HG03521 (cell line): ENCODE data around the gene SERPIND1.
"Not testable (repeated sequence)": the region's sequence is repeated elsewhere in the genome, so short reads cannot be mapped to it uniquely, and the experiment has no call there.

Experiments used
- ATAC-seq: cut with Tn5 transposase; IDR thresholded peaks from one replicate; pipeline ENCODE4 v1.9.1; 2021; ENCODE audit warnings: mild to moderate bottlenecking, moderate library complexity; ENCODE audit not compliant: unreplicated experiment

Gene SERPIND1

DNA sequence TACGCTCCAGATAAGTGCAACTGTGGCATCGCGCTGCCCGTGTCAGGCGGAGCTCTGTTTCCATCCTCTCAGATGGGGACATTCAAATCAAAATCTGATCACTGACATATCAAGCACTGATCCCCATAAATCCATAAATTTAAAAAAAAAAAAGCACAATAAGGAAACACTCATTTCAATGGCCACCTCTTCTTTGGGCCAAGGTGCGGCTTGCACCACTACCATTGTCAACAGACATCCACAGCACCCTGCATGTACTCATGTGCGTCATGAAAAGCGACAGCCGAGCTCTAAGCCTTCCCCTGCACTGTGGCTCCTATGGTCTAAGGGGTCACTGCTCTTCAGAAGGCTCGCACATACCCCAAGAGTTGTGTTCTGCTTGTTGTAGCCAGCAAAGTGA, 26.7 kb upstream of the SERPIND1 start:
- ATAC-seq = no peak

DNA sequence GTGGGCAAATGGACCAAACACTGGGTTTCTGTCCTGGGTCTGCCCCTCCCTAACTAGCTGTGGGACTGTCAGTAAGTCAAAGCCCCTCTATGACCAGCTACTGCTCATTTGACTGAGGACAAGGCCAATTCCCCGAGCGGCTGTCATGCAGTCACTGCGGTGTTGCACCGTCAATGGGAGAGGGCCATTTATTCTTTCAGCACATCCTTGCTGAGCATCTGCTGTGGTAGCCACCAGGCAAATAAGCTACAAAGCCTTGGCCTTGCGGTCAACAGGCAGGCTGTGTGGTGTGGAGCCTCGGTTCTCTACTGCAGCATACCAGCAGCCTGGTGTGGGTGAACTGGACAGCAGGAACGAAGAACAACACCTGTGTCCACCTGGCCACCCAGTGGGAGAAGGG, 25.8 kb upstream of the SERPIND1 start:
- no peak for ATAC-seq

DNA sequence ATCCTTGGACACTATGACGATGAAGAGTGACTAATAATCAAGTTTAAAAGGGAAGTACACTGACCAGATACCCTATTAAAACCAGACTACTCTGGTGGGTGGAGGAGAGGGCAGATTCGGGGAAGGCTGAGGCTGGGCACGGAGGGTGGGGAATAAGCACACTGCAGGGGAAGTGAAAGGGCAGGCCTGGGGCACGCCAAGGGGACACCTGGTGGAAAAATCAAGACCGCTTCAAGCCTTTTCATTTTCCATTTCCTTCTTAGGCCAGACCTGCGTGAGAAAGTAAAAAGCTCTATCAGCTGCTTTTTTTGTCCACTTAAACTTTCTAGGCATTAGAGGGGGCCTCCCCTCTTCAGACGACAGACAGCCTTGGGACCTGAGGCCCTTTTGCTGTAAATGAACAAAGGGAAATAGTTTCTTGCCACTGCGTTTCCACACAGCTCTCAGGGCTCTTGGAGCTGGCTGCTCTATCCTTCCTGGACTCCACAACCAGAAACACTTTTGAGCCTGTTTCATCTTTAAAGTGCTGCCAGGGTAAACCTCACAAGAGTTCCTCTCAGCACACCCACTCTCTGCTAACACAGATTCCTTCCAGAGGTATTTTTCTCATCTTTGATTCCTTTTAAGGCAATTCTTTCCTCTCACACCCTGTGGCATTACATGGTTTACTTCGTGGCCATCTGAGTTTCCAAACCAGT, 25.0 kb upstream of the SERPIND1 start:
- ATAC-seq = peak; percentile 39

DNA sequence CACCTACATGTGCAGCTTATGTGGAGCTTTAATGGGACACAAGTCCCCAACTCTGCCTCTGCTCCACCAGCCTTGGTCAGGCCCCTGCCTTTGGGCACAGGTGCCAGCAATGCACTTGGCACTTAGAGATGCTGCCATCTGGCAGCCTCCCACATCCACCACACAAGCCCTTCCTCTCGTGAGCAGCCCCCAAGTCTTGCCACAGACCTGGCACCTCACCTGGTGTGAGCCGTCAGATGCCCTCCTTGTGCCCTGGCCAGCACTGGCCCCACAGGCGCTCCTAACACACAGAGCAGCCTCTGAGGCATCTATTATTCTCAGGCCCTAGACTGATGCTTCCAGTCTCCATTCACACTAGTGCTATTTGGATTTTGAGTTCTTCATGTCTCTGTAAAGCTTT, 24.5 kb upstream of the SERPIND1 start:
- ATAC-seq = no peak

DNA sequence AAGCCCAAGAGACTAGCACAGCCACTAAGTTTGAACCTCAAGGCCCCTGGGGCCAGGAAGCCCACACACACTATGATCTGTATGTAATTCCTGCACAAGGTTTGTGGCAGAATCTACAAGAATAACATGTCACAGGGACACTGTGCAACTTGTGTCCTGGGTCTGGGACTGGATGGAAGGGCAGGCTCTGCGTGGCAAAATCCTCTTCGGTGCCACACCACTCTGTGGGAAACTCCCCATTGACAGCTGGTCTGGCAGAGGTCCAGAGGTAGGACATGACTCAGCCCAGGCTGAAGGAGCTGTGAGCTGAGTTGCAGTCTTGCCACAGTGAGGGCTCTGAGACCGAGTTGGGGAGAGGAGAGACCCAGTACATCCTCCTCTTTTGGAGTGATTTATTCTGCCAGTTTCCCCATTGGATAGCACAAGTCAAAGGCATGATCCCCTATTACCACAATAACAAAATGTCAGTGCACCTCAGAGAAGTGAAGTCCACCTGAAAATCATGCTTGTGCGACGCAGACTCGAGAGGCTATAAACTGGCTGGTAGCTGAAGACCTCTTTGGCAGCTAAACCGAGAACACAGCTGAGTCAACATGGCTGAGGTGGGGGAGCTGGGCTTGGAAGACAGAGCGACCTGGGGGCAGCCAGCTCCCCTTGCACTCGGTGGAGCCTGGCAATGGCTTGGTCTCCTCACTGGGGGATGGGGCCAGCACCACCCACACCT, 23.3 kb upstream of the SERPIND1 start:
- ATAC-seq = no peak

DNA sequence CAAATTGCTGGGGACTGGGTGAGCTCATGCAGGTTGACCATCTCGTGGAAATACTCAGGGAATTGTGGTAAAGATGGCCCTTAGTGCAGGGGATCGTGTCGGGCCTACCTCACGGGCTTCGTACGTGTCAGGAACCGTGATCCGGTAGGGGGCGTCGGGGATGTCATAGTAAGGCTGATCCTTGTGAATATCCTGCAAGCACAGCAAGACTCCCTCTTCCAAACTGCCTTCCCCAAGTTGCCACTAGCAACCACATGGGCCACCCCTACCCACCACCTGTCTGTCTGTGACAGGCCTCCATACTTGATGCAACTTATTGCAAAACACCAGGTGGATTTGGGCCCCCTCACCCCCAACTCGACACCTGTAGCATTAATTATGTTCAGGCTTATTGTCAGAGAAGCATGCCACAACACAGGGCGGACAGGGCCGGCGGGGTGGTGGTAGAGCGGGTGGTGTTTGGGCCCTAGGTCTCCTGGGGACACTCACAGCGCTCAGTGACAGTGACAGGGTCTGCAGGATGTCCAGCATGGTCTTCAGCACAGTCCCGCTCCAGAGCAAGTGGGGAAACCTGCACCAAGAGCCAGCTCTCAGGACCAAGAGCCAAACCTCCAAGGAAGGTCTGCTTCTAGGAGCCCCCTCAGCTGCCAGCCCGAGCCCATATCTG, 22.6 kb upstream of the SERPIND1 start:
- ATAC-seq = no peak

DNA sequence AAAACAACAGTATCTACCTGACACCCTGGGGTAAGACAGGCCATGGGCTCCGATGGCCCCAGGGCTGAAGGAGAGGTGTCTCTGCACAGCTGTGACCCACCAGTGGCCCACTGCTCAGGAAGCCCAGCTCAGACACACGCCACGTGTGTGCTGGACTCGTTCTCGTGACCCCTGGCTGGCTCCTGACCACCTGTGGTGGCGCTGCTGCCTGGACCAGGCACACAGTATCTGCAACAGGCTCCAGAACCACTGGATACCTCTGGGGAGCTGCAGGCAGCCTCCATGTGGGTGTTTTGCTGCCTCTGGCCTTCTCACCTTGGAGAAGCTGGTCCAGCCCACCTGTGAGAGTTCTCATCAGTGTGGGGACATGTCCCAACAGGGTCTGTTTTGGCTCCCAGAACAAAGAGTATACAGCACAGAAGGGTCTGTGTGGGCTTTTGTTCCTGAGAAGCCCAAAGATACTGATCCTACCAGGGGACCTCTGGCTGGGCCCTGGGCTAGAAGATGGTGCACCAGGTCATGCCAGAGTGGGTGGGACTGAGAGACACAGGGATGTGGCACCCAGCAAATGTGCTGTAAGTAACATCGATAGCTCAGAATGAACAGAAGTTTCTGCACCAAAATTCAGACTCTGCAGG, 21.7 kb upstream of the SERPIND1 start:
- no peak for ATAC-seq

DNA sequence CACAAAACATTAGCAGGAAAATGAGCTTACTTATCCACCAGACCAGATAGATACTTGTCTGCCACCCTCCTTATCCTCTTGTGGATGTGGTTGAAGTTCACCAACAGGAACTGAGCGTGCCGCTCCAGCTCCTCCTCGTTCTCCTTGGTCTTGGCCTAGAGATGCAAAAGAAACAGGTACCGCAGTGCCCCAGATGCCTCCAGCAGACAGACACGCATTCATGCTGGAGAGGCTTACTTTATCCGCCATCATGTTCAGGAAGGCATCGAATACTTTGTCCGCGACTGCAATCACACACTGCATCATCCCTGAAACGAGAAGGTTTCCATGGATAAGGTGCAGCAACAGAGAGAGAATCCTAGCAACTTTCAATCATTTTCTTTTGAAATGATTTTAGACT, 21.0 kb upstream of the SERPIND1 start:
- ATAC-seq = no peak

DNA sequence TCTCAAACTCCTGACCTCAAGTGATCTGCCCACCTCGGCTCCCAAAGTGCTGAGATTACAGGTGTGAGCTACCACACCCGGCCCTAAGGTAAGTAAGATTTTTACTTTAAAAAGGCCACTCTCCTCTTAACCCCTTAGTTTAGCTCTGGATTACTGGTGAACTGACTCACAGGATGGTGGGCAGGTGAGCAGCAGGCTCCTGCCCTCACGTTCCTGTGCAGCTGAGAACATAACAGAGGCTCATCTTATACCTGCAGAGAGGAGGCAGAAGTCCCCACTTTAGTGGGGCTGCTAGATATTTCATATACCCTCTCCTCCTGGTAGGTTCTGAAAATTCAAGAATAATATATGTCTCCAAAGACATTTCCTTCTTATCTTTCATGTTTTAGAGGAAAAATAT, 17.1 kb upstream of the SERPIND1 start:
- ATAC-seq = no peak

DNA sequence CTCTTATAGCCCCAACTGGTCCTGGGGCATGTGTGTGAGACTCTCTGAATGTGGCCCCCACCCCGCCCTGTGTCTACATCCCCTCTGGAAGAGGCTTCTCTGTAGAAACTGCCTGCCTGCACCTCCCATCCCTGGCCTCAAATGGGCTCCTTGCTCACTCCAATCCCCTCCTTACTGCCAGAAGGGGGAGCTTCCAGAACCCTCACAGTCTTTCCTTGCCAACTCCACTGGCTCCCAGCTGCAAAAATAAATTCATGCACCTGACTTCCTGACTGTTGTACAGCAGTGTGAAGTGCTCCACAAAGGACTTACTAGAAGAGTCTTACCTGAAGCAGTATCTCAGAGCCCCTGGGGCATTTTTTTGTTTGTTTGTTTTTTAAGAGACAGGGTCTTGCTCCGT, 15.2 kb upstream of the SERPIND1 start:
- ATAC-seq = no peak

DNA sequence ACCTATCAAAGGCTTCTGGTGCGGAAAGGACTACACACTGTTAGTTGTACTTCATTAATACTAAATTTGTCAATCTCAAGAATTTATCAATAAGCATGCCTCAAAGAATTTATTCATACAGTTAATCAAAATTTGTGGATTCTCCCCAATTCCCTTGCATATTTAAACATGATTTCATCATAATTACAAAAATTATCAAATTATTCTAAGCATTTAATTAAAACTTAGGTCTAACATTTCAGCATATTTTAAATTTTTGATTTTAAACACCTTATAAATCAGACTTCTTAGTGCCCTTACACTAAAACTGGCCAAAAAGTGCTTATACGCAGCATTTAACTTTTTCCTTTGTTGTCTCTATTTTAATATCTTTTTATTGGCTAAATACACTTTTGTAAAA, 13.8 kb upstream of the SERPIND1 start:
- no peak for ATAC-seq

DNA sequence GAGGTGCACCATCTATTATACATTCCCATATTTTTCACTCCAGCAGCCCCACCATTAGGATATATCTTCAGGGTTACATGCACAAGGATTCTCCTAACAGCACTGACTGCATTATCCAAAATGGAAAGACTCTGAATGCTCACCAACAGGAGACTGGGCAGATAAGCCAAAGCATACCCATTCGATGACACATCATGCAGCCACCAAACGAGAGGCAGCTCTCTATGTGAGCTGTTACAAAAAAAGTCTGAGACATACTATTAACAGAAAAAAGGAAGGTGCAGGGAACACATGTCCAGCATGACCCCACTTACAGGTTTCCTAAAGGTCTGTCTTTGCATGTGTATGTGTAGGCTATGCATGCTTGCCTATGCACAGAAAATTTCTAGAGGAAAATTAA, 12.4 kb upstream of the SERPIND1 start:
- ATAC-seq = no peak

DNA sequence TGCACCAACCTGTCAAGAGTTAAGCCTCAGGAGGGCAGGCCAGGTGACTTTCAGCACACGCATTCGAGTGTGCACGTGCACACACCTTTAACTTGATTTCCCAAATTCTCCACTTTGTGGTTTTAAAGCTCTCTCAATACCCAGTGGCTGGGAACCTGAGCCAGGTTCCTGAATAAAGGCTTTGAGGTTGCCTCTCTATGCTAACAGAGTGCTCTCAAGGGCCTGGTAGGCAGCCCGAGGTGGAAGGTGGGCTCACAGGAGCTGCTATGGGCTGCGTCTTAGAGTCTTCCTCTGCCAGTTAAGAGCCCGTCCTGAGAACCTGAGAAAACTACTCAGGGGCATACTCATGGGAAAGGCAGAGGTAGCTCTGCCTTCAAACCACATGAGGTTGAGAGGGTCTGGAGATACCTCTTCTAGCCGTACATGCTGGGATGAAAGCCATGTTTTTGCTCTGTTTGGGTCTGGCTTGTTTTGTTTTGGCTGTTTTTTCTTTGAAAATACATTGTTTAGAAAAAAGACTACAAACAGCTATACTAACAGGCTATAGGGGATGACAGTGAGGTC, 11.6 kb upstream of the SERPIND1 start:
- no peak for ATAC-seq

DNA sequence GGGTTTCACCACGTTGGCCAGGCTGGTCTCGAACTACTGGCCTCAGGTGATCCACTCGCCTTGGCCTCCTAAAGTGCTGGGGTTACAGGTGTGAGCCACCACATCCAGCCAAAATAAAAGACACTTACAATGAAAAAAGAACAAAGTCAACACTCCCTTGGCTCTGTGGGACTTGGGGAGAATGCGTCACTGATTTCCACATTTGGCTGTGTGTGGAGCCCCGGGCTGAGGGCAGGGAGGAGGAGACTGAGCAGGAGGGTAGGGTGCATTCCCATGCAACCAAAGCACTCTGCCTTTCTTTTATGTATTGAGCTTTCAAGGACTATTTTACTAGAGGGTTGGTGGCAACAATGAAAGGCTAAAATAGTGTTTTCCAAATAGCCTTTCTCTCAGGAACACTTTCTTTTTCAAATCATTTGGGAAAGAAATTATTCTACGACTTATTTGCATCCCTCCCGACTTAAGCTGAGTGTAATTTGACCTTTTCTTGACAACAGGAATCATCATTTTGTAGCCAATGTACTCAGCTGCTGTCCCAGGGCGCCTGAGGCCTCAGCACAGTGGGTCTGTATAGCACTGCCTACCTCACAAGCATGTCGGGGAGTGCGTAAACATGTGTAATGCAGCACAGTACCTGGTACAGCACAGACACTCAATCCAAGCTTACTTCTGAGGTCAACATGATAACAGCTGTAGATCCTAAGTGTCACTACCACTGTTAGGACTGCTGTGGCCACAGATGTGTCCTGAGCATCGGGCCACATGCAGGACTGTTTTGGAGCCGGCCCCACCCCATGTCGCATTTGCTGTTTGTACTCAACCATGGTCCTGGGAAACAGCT, 10.1 kb upstream of the SERPIND1 start:
- ATAC-seq = no peak

DNA sequence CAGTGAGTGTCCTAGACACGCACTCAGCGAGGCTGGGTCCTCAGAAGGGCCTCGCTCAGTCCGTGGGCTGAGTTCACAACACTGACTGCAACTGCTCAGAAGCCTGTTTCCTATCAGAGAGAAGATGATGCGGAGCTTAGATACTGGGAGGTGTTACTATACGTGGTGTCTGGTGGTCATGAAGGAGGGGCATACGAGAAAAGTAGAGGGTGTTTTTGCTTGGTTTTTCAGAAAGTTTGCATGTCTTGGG, 9.5 kb upstream of the SERPIND1 start:
- no peak for ATAC-seq

DNA sequence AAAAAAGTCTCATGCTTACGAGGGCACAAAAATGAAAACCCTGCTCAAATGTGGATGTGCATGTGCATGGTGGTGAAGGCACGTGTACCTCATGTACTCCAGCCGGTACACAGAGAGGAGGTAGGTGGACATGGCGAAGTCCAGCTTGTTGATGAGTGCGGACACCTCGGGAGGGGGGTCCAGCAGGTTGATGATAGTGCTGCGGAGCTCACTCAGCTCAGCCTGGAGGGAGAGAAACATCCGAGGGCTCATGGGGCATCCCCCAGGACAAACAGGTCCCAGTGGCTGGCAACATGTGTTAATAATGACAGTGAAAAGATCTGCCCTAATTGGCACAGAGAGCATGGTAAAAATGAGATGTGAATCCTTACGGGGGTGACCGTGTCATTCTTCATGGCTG, 9.2 kb upstream of the SERPIND1 start:
- no peak for ATAC-seq

DNA sequence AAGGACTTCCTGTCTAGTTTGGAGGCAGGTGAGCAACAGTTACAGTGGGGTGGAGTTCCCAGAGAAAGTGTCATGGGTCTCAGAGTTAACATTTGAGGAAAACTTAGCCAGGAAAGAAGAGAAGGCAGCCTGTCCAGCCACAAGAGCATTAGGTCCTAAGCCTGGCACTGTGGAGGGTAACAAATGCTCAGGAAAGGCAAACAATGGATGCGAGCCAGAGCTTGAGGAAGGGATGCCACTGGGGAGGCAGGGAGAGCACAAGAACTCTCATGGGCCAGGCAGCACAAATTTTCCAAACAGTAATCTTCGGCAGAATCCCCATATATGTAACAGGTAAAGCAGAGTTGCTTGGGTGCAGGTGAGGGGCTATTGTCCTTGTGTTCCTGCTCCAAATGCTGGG, 8.0 kb upstream of the SERPIND1 start:
- no peak for ATAC-seq

DNA sequence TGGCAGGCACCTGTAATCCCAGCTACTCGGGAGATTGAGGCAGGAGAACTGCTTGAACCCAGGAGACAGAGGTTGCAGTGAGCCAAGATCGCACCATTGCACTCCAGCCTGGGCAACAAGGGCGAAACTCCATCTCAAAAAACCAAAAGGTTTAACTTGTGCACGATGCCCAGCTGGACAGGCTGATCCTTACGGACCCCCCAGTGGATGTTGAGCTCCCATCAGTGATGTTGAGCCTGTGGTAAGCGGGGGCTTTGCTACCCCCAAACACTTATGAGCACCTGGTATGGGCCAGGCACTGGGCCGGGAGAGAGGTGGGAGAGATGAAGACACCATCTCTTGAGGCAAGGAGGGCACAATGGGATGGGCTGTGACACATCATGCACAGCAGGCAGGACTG, 7.4 kb upstream of the SERPIND1 start:
- ATAC-seq = no peak

DNA sequence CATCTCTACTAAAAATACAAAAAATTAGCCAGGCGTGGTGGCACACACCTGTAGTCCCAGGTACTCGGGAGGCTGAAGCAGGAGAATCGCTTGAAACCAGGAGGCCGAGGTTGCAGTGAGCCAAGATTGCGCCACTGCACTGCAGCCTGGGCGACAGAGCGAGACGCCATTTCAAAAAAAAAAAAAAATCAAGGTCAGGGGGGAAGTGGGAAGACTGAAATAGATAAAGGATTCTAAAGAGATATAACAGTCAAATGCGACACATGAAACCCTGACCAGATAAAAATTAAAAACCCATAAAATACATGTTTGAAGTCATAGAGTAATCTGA, 4.5 kb upstream of the SERPIND1 start:
- ATAC-seq = not testable (repeated sequence)

DNA sequence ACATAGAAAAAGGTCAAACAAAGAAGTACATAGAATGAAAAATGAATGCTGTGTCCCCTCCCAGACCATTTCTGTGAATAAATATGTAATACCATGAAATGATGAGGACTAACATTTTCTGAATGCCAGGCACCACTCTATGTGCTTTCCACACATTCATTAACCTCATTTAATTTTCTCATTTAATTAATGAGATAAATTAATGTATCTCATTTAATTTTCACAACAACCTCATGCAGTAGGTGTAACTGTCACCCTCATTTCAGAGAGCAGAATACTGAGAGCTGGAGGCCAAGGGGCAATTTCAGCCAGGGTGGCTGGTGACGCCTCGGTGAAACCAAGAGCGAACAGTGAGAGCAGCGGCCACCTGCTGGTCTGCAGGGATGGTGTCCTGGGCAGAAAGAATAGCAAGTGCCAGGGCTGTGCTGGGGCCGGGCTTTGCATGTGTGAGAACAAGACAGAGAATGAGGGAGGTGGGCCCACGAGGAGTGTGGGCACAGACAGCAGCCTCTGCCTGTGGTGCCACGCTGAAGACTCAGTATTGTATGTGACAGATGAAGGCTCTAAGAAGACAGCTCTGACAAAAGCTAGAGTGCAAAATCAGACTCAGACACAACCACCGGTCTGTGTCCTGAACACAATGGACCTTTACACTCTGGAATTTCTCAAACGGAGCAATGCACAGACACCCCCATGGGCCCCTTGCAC, 1.8 kb upstream of the SERPIND1 start:
- ATAC-seq = no peak
